Right lobe of liver (tissue), 6 donors: Measurements from ENCODE around the gene FCF1. TPM values are rescaled to one million over a fixed set of nuclear protein-coding genes. Genes with fewer than 3 reads are reported as not detected.
A peak's percentile ranks its signal among the peaks of the same experiment; 100 is the strongest.

ENCODE experiments used
- ATAC-seq, 4 donors: fragments of 200-7000 bp; cut with Tn5 transposase; one replicate each; pipeline ENCODE4 v1.9.1; 2020; ENCODE audit warnings: mild to moderate bottlenecking in 4 of 4, moderate library complexity in 4 of 4
- DNase-seq, 3 donors: peaks; one replicate each; pipeline ENCODE4 v3.0.0-alpha.2; 2020
- H3K27ac ChIP-seq, 3 donors: fragments of 200-600 bp; one replicate each; pipeline ENCODE4 v1.8.0; 2022
- H3K27me3 ChIP-seq, 2 donors: fragments of 200-600 bp; one replicate each; pipeline ENCODE4 v1.8.0; 2022
- H3K36me3 ChIP-seq, 4 donors: fragments of 200-600 bp; sonication (generic) in 1 of 4; one replicate each; pipeline versions ENCODE4 v1.5.1 to v1.8.0; 2017 to 2022; ENCODE audit warnings: control low read depth in 1 of 4
- H3K4me1 ChIP-seq, 4 donors: fragments of 200-600 bp; sonication (generic) in 1 of 4; one replicate each; pipeline versions ENCODE4 v1.5.1 to v1.8.0; 2017 to 2022; ENCODE audit warnings: control low read depth in 1 of 4
- H3K4me3 ChIP-seq, 3 donors: fragments of 200-600 bp; one replicate each; pipeline ENCODE4 v1.8.0; 2022
- H3K9me3 ChIP-seq, 4 donors: fragments of 200-600 bp; sonication (generic) in 1 of 4; one replicate each; pipeline versions ENCODE4 v1.5.1 to v1.8.0; 2017 to 2022; ENCODE audit warnings: control low read depth in 1 of 4
- POLR2A ChIP-seq: fragments of 450-650 bp; IDR thresholded peaks from one replicate; pipeline ENCODE4 v1.6.1; 2017; ENCODE audit warnings: antibody characterized with exemption, mild to moderate bottlenecking
- WGBS: methylation state at CpG from one replicate; pipeline ENCODE4 v1.1.6; 2018; ENCODE audit warnings: low coverage, low lambda C conversion rate; ENCODE audit not compliant: insufficient coverage; ENCODE audit errors: missing lambda C conversion rate; 5-methylcytosine and 5-hydroxymethylcytosine counted together
- intact Hi-C, 2 donors: fragments of 100-400 bp; cut with DNase I; formaldehyde crosslinking; loops; one replicate each; pipeline versions ENCODE4 v1.11.2 to v1.14.1; 2022
- long read RNA-seq: library from polyadenylated mRNA; unstranded; transcript quantifications from one replicate; pipeline ENCODE4 v2.0.0, GENCODE V29; 2019
- total RNA-seq, 6 experiments: library from RNA; depleted of rRNA in 2 of 6; stranded (reverse); fragments of >200 nt in 2 of 6; fragmentation: NEBNext Ultra II Directional in 3 of 6; extraction: Animal tissue kit (Norgen Biotek cat#: 25700) in 3 of 6; gene quantifications; one replicate each; pipeline versions ENCODE4 v1.1.0 to v1.2.4, GENCODE V29; 2016 to 2023
- TF ChIP-seq, protein P1 (sequence below), 4 donors: fragments of 200-600 bp in 3 of 4; fragments of 450-650 bp in 1 of 4; IDR thresholded peaks; one replicate each; pipeline versions ENCODE4 v1.5.1 to v1.8.0; 2016 to 2022; ENCODE audit warnings: antibody characterized with exemption in 4 of 4, mild to moderate bottlenecking in 2 of 4
- donor health status: DM: no; HTN: yes; CAD: no.
- donor health status: DM: no; HTN: no; CAD: no.
- donor health status: DM: no; HTN: no; CAD: no.
- donor health status: DM: no; HTN: yes; CAD: no.
- donor health status: DM: no; HTN: yes; CAD: no.

The FCF1 gene
- 10 to 100 TPM; 19.4 to 25.7 (median 22.5) TPM for total RNA-seq
- long read RNA-seq: 0 reads

DNA sequence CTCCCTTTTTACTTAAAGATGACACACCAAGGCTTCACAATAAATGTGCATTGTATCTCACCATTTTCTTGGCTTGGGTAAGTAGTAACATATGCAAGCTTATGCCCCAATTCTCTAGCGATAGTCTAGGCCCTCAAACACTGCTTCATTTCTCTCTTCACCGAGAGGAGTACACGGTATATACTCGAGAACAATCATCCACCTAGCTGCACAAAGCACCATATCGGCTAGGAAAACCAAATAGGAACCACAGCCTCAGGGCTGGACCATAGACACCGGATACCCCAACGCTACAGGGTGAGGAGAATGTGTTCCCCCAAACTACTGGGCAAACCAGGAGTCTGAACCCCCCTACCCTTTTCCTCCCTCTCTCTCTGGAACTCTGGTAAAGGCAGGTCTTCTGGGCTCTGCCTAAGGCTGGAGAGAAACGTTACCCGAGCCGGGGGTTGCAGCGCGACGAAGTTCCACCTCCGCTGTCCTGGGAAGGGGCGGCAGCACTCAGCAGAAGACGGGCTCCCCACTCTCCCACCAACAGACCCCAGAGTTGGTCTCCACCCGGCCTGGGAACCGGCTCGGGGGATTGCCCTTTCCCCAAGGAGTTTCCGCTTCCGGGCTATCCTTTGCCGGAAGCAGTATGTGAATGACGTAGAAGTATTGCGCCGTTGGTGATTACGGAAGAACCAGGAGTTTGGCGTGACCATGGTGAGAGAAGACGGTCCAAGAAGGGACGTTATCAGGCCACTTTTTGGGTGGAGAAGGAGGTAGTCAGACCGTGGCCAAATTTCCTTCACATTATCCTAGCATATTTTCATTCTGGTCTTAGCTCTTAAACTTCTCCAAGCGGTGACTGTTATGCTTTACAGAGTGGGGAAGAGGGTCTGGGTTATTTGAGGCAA is at the start of gene FCF1, which contains the start of gene AREL1:
FCF1 (plus strand) TSS at position 646 of the 896 bp plus-strand sequence; CDS start at position 700, 54 bp downstream.
AREL1 (minus strand) TSS at position 582 of the 896 bp plus-strand sequence. CDS start 27,465 bp downstream, outside the sequence.
- ATAC-seq (peak; percentile 98 to 99 (median 99)), DNase-seq (peak; percentile 68 to 88 (median 82))
- Histone ChIP-seq H3K27me3 (no peaks in the 10 kb centered on the region), H3K9me3 (no peaks in the 10 kb centered on the region), H3K27ac (peak within 1 kb of the TSS; percentile 24 to 75 (median 66)), H3K36me3 (peaks cover 0 to 24% (median 6%) of the 10 kb centered on the region in 4 donors), H3K4me3 (peak within 1 kb of the TSS; percentile 64 to 82 (median 77)), H3K4me1 (peaks cover 0 to 28% (median 7%) of the 10 kb centered on the region in 4 donors)
- under 1% methylated on average over 29 of the region's 31 CpGs for WGBS
- peak; percentile 56 for TF ChIP-seq POLR2A
- TF ChIP-seq, protein P1, sequence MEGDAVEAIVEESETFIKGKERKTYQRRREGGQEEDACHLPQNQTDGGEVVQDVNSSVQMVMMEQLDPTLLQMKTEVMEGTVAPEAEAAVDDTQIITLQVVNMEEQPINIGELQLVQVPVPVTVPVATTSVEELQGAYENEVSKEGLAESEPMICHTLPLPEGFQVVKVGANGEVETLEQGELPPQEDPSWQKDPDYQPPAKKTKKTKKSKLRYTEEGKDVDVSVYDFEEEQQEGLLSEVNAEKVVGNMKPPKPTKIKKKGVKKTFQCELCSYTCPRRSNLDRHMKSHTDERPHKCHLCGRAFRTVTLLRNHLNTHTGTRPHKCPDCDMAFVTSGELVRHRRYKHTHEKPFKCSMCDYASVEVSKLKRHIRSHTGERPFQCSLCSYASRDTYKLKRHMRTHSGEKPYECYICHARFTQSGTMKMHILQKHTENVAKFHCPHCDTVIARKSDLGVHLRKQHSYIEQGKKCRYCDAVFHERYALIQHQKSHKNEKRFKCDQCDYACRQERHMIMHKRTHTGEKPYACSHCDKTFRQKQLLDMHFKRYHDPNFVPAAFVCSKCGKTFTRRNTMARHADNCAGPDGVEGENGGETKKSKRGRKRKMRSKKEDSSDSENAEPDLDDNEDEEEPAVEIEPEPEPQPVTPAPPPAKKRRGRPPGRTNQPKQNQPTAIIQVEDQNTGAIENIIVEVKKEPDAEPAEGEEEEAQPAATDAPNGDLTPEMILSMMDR (IDR thresholded peaks at IDR 0.05): no peak
- intact Hi-C loops: no loop called here

GRCh38 chr14:74663884-74664283 is 49.1 kb upstream of the FCF1 start:
- no peak for DNase-seq
- Histone ChIP-seq H3K4me3 (no peak overlapping the region), H3K9me3 (no peaks in the 10 kb centered on the region), H3K27ac (no peak overlapping the region), H3K27me3 (no peaks in the 10 kb centered on the region), H3K4me1 (peaks cover 0 to 4% (median 2%) of the 10 kb centered on the region in 4 donors), H3K36me3 (peaks cover 0 to 43% (median 2%) of the 10 kb centered on the region in 4 donors)
- intact Hi-C loops: no loop called here
- WGBS: 85% methylated on average over 2 of the region's 7 CpGs
- TF ChIP-seq POLR2A: no peak
- TF ChIP-seq, protein P1 (IDR thresholded peaks at IDR 0.05): no peak
- peak in 1 of 4 donors; percentile 23 for ATAC-seq

DNA sequence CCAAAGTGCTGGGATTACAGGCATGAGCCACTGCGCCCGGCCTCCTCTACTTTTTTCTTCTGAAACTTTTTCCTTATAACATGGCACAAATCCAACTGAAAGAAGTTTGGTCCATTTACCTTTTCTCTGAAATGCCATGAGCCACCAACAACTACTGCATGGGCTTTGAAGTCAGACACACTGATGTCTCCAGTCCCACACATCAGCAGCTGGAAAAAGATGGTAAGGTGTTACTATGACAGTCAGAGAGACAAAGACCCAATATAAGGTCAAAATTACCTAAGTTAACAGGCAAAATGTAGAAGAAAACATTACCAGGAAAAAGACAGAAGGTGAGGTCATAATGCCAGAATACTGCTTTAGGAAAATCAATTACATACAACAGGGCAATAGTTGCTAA is 48.2 kb upstream of the FCF1 start:
- DNase-seq: no peak
- no peak overlapping the region for H3K4me3 ChIP-seq
- peaks cover 0 to 50% (median 3%) of the 10 kb centered on the region in 4 donors for H3K36me3 ChIP-seq
- no peak for TF ChIP-seq POLR2A
- TF ChIP-seq, protein P1 (IDR thresholded peaks at IDR 0.05): no peak
- no peak overlapping the region for H3K27ac ChIP-seq
- H3K27me3 ChIP-seq: no peaks in the 10 kb centered on the region
- ATAC-seq: no peak
- no peaks in the 10 kb centered on the region for H3K9me3 ChIP-seq
- WGBS: 80% methylated on average over 2 of the region's 2 CpGs
- intact Hi-C loops: no loop called here
- no peaks in the 10 kb centered on the region for H3K4me1 ChIP-seq

- no peak for ATAC-seq
- H3K36me3 ChIP-seq: peaks cover 0 to 47% (median 14%) of the 10 kb centered on the region in 4 donors
- H3K9me3 ChIP-seq: no peaks in the 10 kb centered on the region
- no peak for TF ChIP-seq POLR2A
- TF ChIP-seq, protein P1 (IDR thresholded peaks at IDR 0.05): no peak
- DNase-seq: no peak
- no peaks in the 10 kb centered on the region for H3K4me1 ChIP-seq
- H3K27ac ChIP-seq: no peak overlapping the region
- intact Hi-C loops: no loop called here
- WGBS: 67% methylated on average over 1 of the region's 1 CpG
- no peaks in the 10 kb centered on the region for H3K27me3 ChIP-seq
- no peak overlapping the region for H3K4me3 ChIP-seq
These were observed 45.2 kb upstream of the FCF1 start for GRCh38 chr14:74667758-74668157.
